Measurements from ENCODE around the gene RSPRY1. TPM values are rescaled to one million over a fixed set of nuclear protein-coding genes. Genes with fewer than 3 reads are reported as not detected.

RSPRY1 gene
- total and polyA plus RNA-seq, 2 of the 8 experiments (the other 6 are each of a cell fraction or from before 2014, with no cell fraction given): 11.5 to 32.5 TPM

DNA sequence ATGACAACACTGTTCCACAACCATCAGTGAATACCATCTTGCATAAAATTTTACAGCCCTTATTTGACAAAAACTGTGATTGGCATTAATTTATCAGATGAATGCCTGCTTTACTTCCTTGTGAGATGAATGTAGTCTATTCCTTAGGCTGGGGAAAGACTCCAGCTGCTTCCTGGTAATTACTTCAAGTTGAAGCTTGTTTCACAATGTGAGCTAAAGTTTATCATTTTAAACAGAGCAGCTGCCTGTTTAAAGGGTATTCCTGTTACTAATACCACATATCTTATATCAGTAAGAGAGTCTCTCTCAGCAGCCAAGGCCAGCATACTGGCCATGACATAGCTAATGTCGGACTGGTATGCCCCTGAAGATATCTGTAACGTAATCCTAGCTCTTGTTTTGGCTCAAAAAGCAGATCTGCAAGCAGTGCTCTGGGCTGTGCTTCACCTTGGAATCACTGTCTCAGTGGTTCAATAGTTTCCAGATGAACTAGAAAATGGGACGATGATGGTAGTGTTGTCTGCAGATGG lies 45.8 kb downstream of the RSPRY1 start:
- H3K14ac ChIP-seq (ENCODE audit: insufficient read length): no peak overlapping the region
- peaks cover 2% of the 10 kb centered on the region for H3K23me2 ChIP-seq (ENCODE audit: low read depth, low read length)
- DNase-seq (ENCODE audit: low read depth in 1 of 2, low spot score in 2 of 2): no peak
- no peak for FAIRE-seq
- H2BK15ac ChIP-seq (ENCODE audit: low read length): no peak overlapping the region
- no peak overlapping the region for H3K4me3 ChIP-seq (ENCODE audit: extremely low read depth in 1 of 4, insufficient read depth in 2 of 4, low read depth in 3 of 4, low read length in 4 of 4)
- no peak overlapping the region for H2BK5ac ChIP-seq (ENCODE audit: low read depth, low read length)
- no peak overlapping the region for H3K23ac ChIP-seq (ENCODE audit: insufficient read length)
- 89% methylated on average over 3 of the region's 3 CpGs; no CpG with 5 or more reads in 1 of the 2 experiments for WGBS, 2 experiments (ENCODE audit: extremely low coverage in 1 of 2, insufficient coverage in 1 of 2, insufficient read length in 1 of 2, insufficient replicate concordance in 2 of 2, low coverage in 1 of 2, low lambda C conversion rate in 2 of 2, missing lambda C conversion rate in 1 of 2)
- H3K9me3 ChIP-seq (ENCODE audit: insufficient read depth in 2 of 2, low read depth in 1 of 2, low read length in 1 of 2): no peaks in the 10 kb centered on the region
- no peaks in the 10 kb centered on the region for H3K79me2 ChIP-seq (ENCODE audit: control insufficient read depth in 1 of 2, insufficient read depth in 2 of 2, low read length in 2 of 2)
- no peaks in the 10 kb centered on the region for H4K20me1 ChIP-seq (replicated peaks in 1 of 2; ENCODE audit: control insufficient read depth in 1 of 2, insufficient read depth in 2 of 2, low read length in 2 of 2)
- no peak overlapping the region for H2BK20ac ChIP-seq (ENCODE audit: low read length)
- peaks cover 20 to 48% (median 37%) of the 10 kb centered on the region in 4 experiments; a peak in 7 of 8 replicates for H3K36me3 ChIP-seq (ENCODE audit: control insufficient read depth in 2 of 4, insufficient read depth in 4 of 4, low read length in 3 of 4)
- H3K27ac ChIP-seq (ENCODE audit: low read depth, low read length): no peak overlapping the region
- H2BK120ac ChIP-seq (replicated peaks; ENCODE audit: low read depth, low read length): no peak overlapping the region
- H3K4me2 ChIP-seq (ENCODE audit: insufficient read depth in 1 of 2, low read depth in 2 of 2, low read length in 2 of 2): no peak overlapping the region
- no peak overlapping the region for H2AK5ac ChIP-seq (ENCODE audit: low read depth, low read length)
- ChIA-PET CTCF (ENCODE audit: partially characterized antibody) (interaction anchor here (0.8 to 1.8 kb wide), 2 partner anchors 17 to 40 kb away, joined by 3 read pairs; no protein-coding TSS in a partner anchor), POLR2A (ENCODE audit: partially characterized antibody) (no interaction called here)
- H3K56ac ChIP-seq (replicated peaks; ENCODE audit: insufficient read length, low read depth, low read length): no peak overlapping the region
- H4K91ac ChIP-seq (replicated peaks; ENCODE audit: insufficient read length, low read length): no peak overlapping the region
- H3K27me3 ChIP-seq (replicated peaks in 1 of 4; ENCODE audit: control insufficient read depth in 3 of 4, extremely low read depth in 1 of 4, insufficient read depth in 3 of 4, low read length in 3 of 4): no peaks in the 10 kb centered on the region
- H3K79me1 ChIP-seq (ENCODE audit: low read depth, low read length): no peaks in the 10 kb centered on the region
- no peak overlapping the region for H3K9ac ChIP-seq (replicated peaks in 1 of 4; ENCODE audit: extremely low read depth in 1 of 4, low read depth in 3 of 4, low read length in 3 of 4)
- H2BK12ac ChIP-seq (ENCODE audit: low read depth, low read length): no peak overlapping the region
- no peak overlapping the region for H2AFZ ChIP-seq (ENCODE audit: low read length)
- no peak overlapping the region for H3K18ac ChIP-seq (ENCODE audit: extremely low read depth, low read length)
- no peak overlapping the region for H3K4ac ChIP-seq (replicated peaks; ENCODE audit: insufficient read length, low read depth, low read length)
- H4K8ac ChIP-seq (ENCODE audit: extremely low read depth, insufficient read depth, low read length): 0 out of 2 replicates have a peak overlapping the region, but pooled peaks have one; percentile 41
- no peak overlapping the region for H4K5ac ChIP-seq (ENCODE audit: insufficient read length, low read depth, low read length)
- H3K4me1 ChIP-seq (replicated peaks in 1 of 4; ENCODE audit: control insufficient read depth in 3 of 4, insufficient read depth in 4 of 4, low read length in 3 of 4): no peaks in the 10 kb centered on the region
- TF ChIP-seq CREB1 (IDR thresholded peaks at IDR 0.05) (no peak), RNF2 (IDR thresholded peaks at IDR 0.05; ENCODE audit: borderline replicate concordance, low read depth, low read length, missing control alignments, poor library complexity, severe bottlenecking) (no peak), BACH1 (IDR thresholded peaks at IDR 0.05; ENCODE audit: low read length) (no peak), CHD1 (IDR thresholded peaks at IDR 0.05; ENCODE audit: low read depth, low read length) (no peak), CBX8 (IDR thresholded peaks at IDR 0.05; ENCODE audit: borderline replicate concordance, low read depth, low read length) (no peak), EZH2 (IDR thresholded peaks at IDR 0.05; ENCODE audit: low read depth, low read length, severe bottlenecking) (no peak), ZNF274 (IDR thresholded peaks at IDR 0.05; ENCODE audit: borderline replicate concordance, extremely low read depth, low read length) (no peak), ASH2L (IDR thresholded peaks at IDR 0.05; ENCODE audit: low read length) (no peak), TCF12 (IDR thresholded peaks at IDR 0.05; ENCODE audit: low read depth, low read length) (no peak), SUZ12 (IDR thresholded peaks at IDR 0.05; ENCODE audit: low read length) (no peak), POU5F1 (IDR thresholded peaks at IDR 0.05; ENCODE audit: low read depth, low read length) (no peak), NANOG (IDR thresholded peaks at IDR 0.05; ENCODE audit: insufficient read depth, low read depth, low read length, poor library complexity, severe bottlenecking) (no peak)
- TF ChIP-seq, protein P1, sequence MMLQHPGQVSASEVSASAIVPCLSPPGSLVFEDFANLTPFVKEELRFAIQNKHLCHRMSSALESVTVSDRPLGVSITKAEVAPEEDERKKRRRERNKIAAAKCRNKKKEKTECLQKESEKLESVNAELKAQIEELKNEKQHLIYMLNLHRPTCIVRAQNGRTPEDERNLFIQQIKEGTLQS (IDR thresholded peaks at IDR 0.05; ENCODE audit: insufficient read depth, low read depth, low read length): no peak

Measured in H1 (cell line).